ENCODE data around the gene TNK2.
"Not testable (repeated sequence)": the region's sequence is repeated elsewhere in the genome, so short reads cannot be mapped to it uniquely, and the experiment has no call there.

GRCh38 chr3:195824425-195825190, 83.7 kb downstream of the TNK2 start:
- TF ChIP-seq TARDBP (IDR thresholded peaks at IDR 0.05); FOXA1 (IDR thresholded peaks at IDR 0.05); FOXM1 (IDR thresholded peaks at IDR 0.05; ENCODE audit: borderline replicate concordance); ELF4 (IDR thresholded peaks at IDR 0.05): not testable (repeated sequence)
